Breast epithelium (tissue), 4 donors: ENCODE results near the gene SSTR1. TPM values are rescaled to one million over a fixed set of nuclear protein-coding genes. Genes with fewer than 3 reads are reported as not detected.

Source experiments
- DNase-seq, 2 donors: peaks; one replicate each; pipeline ENCODE4 v3.0.0-alpha.2; 2019; ENCODE audit warnings: low spot score in 2 of 2
- H3K27ac ChIP-seq, 2 donors: fragments of 200-600 bp; sonication (generic) in 1 of 2; one replicate each; pipeline ENCODE4 v1.5.1; 2016 to 2019; ENCODE audit warnings: mild to moderate bottlenecking in 1 of 2
- H3K27me3 ChIP-seq, 2 donors: fragments of 200-600 bp; sonication (generic) in 1 of 2; one replicate each; pipeline versions ENCODE4 v1.5.1 to v1.6.0; 2017 to 2019; ENCODE audit warnings: control low read depth in 1 of 2, mild to moderate bottlenecking in 1 of 2
- H3K36me3 ChIP-seq: fragments of 200-600 bp; one replicate; pipeline ENCODE4 v1.5.1; 2019
- H3K4me1 ChIP-seq, 2 donors: fragments of 200-600 bp; sonication (generic); one replicate each; pipeline ENCODE4 v1.5.1; 2016 to 2019; ENCODE audit warnings: control low read depth in 1 of 2
- H3K4me3 ChIP-seq, 3 donors: fragments of 200-600 bp; sonication (generic); 1 replicate in 2 of 3; 2 replicates in 1 of 3; pipeline ENCODE4 v1.5.1; 2016 to 2019; ENCODE audit warnings: mild to moderate bottlenecking in 3 of 3, moderate library complexity in 2 of 3
- H3K9me3 ChIP-seq, 2 donors: fragments of 200-600 bp; sonication (generic) in 1 of 2; one replicate each; pipeline ENCODE4 v1.5.1; 2016 to 2019; ENCODE audit warnings: control low read depth in 1 of 2
- POLR2A ChIP-seq: fragments of 450-650 bp; IDR thresholded peaks from one replicate; pipeline ENCODE4 v1.6.1; 2016; ENCODE audit warnings: antibody characterized with exemption, mild to moderate bottlenecking, moderate library complexity
- POLR2AphosphoS5 ChIP-seq, 3 donors: sonication (generic); formaldehyde crosslinking; IDR thresholded peaks; one replicate each; pipeline ENCODE4 v1.6.1; 2017; ENCODE audit warnings: antibody characterized with exemption in 3 of 3
- intact Hi-C: fragments of 100-400 bp; cut with DNase I; formaldehyde crosslinking; loops from one replicate; pipeline ENCODE4 v1.15.1; 2023; ENCODE audit warnings: low total_unique reads
- total RNA-seq, 3 donors: library from RNA; depleted of rRNA; stranded (reverse); fragments of >200 nt; gene quantifications; one replicate each; pipeline ENCODE4 v1.1.0, GENCODE V29; 2016
- TF ChIP-seq, protein P1 (sequence below), 3 donors: fragments of 450-650 bp; IDR thresholded peaks; one replicate each; pipeline ENCODE4 v1.5.1; 2016 to 2017; ENCODE audit warnings: antibody characterized with exemption in 3 of 3, mild to moderate bottlenecking in 3 of 3, moderate library complexity in 3 of 3

Gene SSTR1
- total RNA-seq, 3 donors from 2014 or later: 0.16 to 0.33 (median 0.29) TPM

DNA sequence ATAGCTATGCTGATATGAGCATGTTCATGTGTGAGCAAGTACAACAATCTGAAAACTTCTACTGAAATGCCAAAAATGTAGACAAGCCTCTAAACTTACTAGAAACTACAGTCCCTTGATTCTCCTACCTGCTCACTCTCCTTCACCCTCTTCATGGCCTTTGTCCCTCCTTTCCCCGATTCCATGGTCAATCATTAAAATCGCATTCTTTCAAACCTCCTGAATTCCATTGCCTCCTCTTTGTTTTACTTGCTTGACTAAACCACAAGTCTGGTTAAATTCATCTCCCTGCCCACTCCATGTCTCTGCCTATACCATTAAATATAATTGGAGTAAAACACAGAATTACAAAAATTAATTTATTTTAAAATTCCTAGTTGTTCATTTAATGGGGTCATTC lies 33.0 kb upstream of the SSTR1 start:
- Histone ChIP-seq H3K27ac (no peak overlapping the region), H3K27me3 (no peaks in the 10 kb centered on the region), H3K4me3 (no peak overlapping the region), H3K36me3 (no peaks in the 10 kb centered on the region), H3K9me3 (no peaks in the 10 kb centered on the region), H3K4me1 (no peaks in the 10 kb centered on the region)
- no peak for DNase-seq
- TF ChIP-seq POLR2A: no peak
- TF ChIP-seq POLR2AphosphoS5 (IDR thresholded peaks at IDR 0.05): no peak
- TF ChIP-seq, protein P1, sequence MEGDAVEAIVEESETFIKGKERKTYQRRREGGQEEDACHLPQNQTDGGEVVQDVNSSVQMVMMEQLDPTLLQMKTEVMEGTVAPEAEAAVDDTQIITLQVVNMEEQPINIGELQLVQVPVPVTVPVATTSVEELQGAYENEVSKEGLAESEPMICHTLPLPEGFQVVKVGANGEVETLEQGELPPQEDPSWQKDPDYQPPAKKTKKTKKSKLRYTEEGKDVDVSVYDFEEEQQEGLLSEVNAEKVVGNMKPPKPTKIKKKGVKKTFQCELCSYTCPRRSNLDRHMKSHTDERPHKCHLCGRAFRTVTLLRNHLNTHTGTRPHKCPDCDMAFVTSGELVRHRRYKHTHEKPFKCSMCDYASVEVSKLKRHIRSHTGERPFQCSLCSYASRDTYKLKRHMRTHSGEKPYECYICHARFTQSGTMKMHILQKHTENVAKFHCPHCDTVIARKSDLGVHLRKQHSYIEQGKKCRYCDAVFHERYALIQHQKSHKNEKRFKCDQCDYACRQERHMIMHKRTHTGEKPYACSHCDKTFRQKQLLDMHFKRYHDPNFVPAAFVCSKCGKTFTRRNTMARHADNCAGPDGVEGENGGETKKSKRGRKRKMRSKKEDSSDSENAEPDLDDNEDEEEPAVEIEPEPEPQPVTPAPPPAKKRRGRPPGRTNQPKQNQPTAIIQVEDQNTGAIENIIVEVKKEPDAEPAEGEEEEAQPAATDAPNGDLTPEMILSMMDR (IDR thresholded peaks at IDR 0.05): no peak
- intact Hi-C loops: no loop called here

DNA sequence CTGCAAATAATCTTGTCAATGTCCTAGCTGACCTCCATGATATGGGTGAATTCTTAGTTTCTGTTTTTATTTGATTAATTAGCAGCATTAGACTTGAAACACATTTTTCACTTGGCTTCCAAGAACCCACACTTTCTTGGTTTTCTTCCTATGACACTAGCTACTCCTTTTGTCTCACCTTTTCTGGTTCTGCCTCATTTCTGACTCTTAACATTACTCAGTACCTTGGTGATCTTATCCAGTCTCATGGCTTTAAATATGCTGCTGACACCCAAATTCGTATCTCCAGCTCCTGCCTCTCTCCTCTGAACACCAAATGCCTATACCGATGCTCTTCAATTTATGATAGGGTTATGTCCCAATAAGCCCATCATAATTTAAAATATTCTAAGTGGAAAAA lies 32.0 kb upstream of the SSTR1 start:
- Histone ChIP-seq H3K36me3 (no peaks in the 10 kb centered on the region), H3K4me3 (no peak overlapping the region), H3K27ac (no peak overlapping the region), H3K4me1 (no peaks in the 10 kb centered on the region), H3K27me3 (no peaks in the 10 kb centered on the region), H3K9me3 (no peaks in the 10 kb centered on the region)
- TF ChIP-seq, protein P1 (IDR thresholded peaks at IDR 0.05): no peak
- TF ChIP-seq POLR2A (no peak), POLR2AphosphoS5 (IDR thresholded peaks at IDR 0.05) (no peak)
- DNase-seq: no peak
- intact Hi-C loops: no loop called here

- Histone ChIP-seq H3K9me3 (no peaks in the 10 kb centered on the region), H3K36me3 (no peaks in the 10 kb centered on the region), H3K27me3 (no peaks in the 10 kb centered on the region), H3K4me3 (no peak overlapping the region), H3K27ac (no peak overlapping the region), H3K4me1 (no peaks in the 10 kb centered on the region)
- TF ChIP-seq POLR2AphosphoS5 (IDR thresholded peaks at IDR 0.05) (no peak), POLR2A (no peak)
- TF ChIP-seq, protein P1 (IDR thresholded peaks at IDR 0.05): no peak
- intact Hi-C loops: no loop called here
- DNase-seq: no peak
These were observed 31.3 kb upstream of the SSTR1 start for GRCh38 chr14:38176379-38176778.

DNA sequence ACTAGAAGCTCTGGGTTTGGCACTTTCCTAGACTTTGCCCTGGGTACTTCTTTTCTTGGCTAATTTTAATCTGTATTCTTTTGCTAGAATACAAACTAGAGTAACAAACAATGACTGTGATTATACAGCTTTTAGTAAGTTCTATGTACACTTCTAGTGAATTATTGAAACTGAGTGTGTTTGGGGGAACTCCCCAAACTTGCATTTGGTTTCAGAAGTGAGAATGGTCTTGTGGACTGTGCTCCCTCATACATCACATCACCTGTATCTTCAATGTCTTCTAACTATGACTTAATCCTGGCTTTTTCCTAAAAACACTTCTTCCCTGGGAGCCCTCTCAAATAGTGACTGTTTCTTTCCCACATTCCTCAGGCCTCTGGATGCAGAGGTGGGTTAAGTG lies 23.6 kb upstream of the SSTR1 start:
- DNase-seq: no peak
- no peaks in the 10 kb centered on the region for H3K9me3 ChIP-seq
- intact Hi-C loops: no loop called here
- H3K36me3 ChIP-seq: no peaks in the 10 kb centered on the region
- no peak for TF ChIP-seq POLR2AphosphoS5 (IDR thresholded peaks at IDR 0.05)
- TF ChIP-seq POLR2A: no peak
- H3K27ac ChIP-seq: no peak overlapping the region
- no peaks in the 10 kb centered on the region for H3K4me1 ChIP-seq
- H3K27me3 ChIP-seq: no peaks in the 10 kb centered on the region
- H3K4me3 ChIP-seq: no peak overlapping the region

- no peaks in the 10 kb centered on the region for H3K4me1 ChIP-seq
- no peaks in the 10 kb centered on the region for H3K9me3 ChIP-seq
- TF ChIP-seq POLR2AphosphoS5 (IDR thresholded peaks at IDR 0.05): no peak
- no peak for TF ChIP-seq POLR2A
- TF ChIP-seq, protein P1 (IDR thresholded peaks at IDR 0.05): no peak
- no peaks in the 10 kb centered on the region for H3K36me3 ChIP-seq
- no peak for DNase-seq
- intact Hi-C loops: no loop called here
- no peaks in the 10 kb centered on the region for H3K27me3 ChIP-seq
- H3K27ac ChIP-seq: no peak overlapping the region
- no peak overlapping the region for H3K4me3 ChIP-seq
These were observed 22.0 kb upstream of the SSTR1 start for GRCh38 chr14:38185671-38186070.

- H3K4me3 ChIP-seq: no peak overlapping the region
- intact Hi-C loops: no loop called here
- no peak overlapping the region for H3K27ac ChIP-seq
- TF ChIP-seq POLR2A (no peak), POLR2AphosphoS5 (IDR thresholded peaks at IDR 0.05) (no peak)
- TF ChIP-seq, protein P1 (IDR thresholded peaks at IDR 0.05): no peak
- no peaks in the 10 kb centered on the region for H3K9me3 ChIP-seq
- H3K27me3 ChIP-seq: no peaks in the 10 kb centered on the region
- no peaks in the 10 kb centered on the region for H3K36me3 ChIP-seq
- H3K4me1 ChIP-seq: no peaks in the 10 kb centered on the region
- no peak for DNase-seq
These were observed 21.5 kb upstream of the SSTR1 start for GRCh38 chr14:38186216-38186615.
